NB4 (cell line): Measurements from ENCODE around the gene FAM72B.
"Not testable (repeated sequence)": the region's sequence is repeated elsewhere in the genome, so short reads cannot be mapped to it uniquely, and the experiment has no call there.

Experiments used
- MYC ChIP-seq: IDR thresholded peaks from 2 replicates; pipeline ENCODE4 v1.6.1; 2011; ENCODE audit warnings: low read depth, low read length
- POLR2A ChIP-seq: IDR thresholded peaks from 2 replicates; pipeline ENCODE4 v1.6.1; 2011; ENCODE audit warnings: mild to moderate bottlenecking; ENCODE audit not compliant: insufficient read length; ENCODE audit errors: extremely low read depth
- TF ChIP-seq, protein P1 (sequence below): IDR thresholded peaks from one replicate; pipeline ENCODE4 v1.5.1; 2012; ENCODE audit warnings: low read depth, low read length
- TF ChIP-seq, protein P2 (sequence below): IDR thresholded peaks from 2 replicates; pipeline ENCODE4 v1.6.1; 2011; ENCODE audit warnings: low read depth, low read length

DNA sequence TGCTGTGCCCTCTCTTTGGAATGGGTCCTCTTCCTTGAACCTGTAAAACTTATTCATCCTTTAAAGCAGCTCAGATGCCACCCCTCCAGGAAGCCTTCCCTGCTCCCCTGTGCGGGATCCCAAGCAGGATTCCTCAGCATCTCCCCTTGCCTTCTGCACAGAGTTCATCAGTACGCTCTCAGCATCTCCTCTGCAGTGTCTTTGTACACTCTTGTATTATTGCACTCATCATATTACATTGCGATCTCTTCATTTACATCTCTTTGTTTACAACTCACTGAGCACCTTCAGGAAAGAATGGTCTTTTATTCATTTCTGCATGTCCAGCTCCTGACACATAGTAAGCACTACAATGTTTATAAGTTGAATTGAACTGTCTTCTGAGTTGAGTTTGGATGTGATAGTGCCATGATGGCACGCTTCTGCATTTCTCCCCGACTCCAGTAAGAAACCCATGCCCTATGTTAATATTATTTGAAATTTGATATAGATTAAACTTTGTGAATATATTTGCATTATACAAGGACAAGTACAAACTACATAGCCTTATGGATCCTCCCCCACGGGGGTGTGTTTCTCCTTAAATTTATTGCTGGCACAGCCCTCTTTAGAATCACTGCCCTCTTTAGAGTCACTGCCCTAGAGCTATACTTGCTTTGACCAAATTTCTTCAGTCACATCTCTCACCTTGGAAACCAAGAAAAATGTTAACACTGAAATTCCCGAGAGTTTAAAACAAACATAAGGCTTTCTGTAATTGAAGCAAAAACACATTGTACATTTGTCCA is 13.1 kb upstream of the FAM72B start:
- TF ChIP-seq MYC, POLR2A: not testable (repeated sequence)
- TF ChIP-seq, protein P1, sequence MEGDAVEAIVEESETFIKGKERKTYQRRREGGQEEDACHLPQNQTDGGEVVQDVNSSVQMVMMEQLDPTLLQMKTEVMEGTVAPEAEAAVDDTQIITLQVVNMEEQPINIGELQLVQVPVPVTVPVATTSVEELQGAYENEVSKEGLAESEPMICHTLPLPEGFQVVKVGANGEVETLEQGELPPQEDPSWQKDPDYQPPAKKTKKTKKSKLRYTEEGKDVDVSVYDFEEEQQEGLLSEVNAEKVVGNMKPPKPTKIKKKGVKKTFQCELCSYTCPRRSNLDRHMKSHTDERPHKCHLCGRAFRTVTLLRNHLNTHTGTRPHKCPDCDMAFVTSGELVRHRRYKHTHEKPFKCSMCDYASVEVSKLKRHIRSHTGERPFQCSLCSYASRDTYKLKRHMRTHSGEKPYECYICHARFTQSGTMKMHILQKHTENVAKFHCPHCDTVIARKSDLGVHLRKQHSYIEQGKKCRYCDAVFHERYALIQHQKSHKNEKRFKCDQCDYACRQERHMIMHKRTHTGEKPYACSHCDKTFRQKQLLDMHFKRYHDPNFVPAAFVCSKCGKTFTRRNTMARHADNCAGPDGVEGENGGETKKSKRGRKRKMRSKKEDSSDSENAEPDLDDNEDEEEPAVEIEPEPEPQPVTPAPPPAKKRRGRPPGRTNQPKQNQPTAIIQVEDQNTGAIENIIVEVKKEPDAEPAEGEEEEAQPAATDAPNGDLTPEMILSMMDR, result not testable (repeated sequence)
- TF ChIP-seq, protein P2, sequence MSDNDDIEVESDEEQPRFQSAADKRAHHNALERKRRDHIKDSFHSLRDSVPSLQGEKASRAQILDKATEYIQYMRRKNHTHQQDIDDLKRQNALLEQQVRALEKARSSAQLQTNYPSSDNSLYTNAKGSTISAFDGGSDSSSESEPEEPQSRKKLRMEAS, result not testable (repeated sequence)
